Measurements from ENCODE around the gene NCAPD2. TPM values are rescaled to one million over a fixed set of nuclear protein-coding genes. Genes with fewer than 3 reads are reported as not detected.
"Not testable (repeated sequence)": the region's sequence is repeated elsewhere in the genome, so short reads cannot be mapped to it uniquely, and the experiment has no call there.

Gene NCAPD2
- total RNA-seq, 6 experiments from 2014 or later, result 42.2 to 75.9 (median 65.4) TPM

- peak; percentile 67 for DNase-seq
- H3K4me3 Mint-ChIP-seq; H3K27ac Mint-ChIP-seq; H3K9me3 Mint-ChIP-seq; H3K27me3 Mint-ChIP-seq (ENCODE audit: insufficient read depth): not testable (repeated sequence)
- peaks cover 30% of the 10 kb centered on the region for H3K4me1 Mint-ChIP-seq (ENCODE audit: low read depth)
- peaks cover 40% of the 10 kb centered on the region for H3K36me3 Mint-ChIP-seq (ENCODE audit: low read depth)
- peak; percentile 80 for TF ChIP-seq CTCF (IDR thresholded peaks at IDR 0.05)
Observed at GRCh38 chr12:6558014-6558760, 64.3 kb downstream of the NCAPD2 start.

GRCh38 chr12:6559500-6559899 is 65.6 kb downstream of the NCAPD2 start:
- H3K36me3 Mint-ChIP-seq (ENCODE audit: low read depth), result peaks cover 42% of the 10 kb centered on the region
- no peak overlapping the region for H3K27ac Mint-ChIP-seq
- no peak for DNase-seq

GRCh38 chr12:6560501-6561205 is 66.8 kb downstream of the NCAPD2 start:
- H3K4me1 Mint-ChIP-seq (ENCODE audit: low read depth), result peaks cover 10% of the 10 kb centered on the region; the same call in 1 of the 2 replicates
- no peak for TF ChIP-seq CTCF (IDR thresholded peaks at IDR 0.05)
- DNase-seq, result no peak
- H3K9me3 Mint-ChIP-seq, result no peaks in the 10 kb centered on the region
- H3K27me3 Mint-ChIP-seq (ENCODE audit: insufficient read depth), result peaks cover 4% of the 10 kb centered on the region; the same call in 1 of the 2 replicates
- H3K4me3 Mint-ChIP-seq, result no peak overlapping the region
- no peak overlapping the region for H3K27ac Mint-ChIP-seq
- peaks cover 35% of the 10 kb centered on the region for H3K36me3 Mint-ChIP-seq (ENCODE audit: low read depth)

More at GRCh38 chr12:6559500-6559899, 65.6 kb downstream of the NCAPD2 start:
- H3K9me3 Mint-ChIP-seq, result no peaks in the 10 kb centered on the region
- H3K4me1 Mint-ChIP-seq (ENCODE audit: low read depth), result peaks cover 17% of the 10 kb centered on the region
- TF ChIP-seq CTCF (IDR thresholded peaks at IDR 0.05), result no peak
- peaks cover 6% of the 10 kb centered on the region for H3K27me3 Mint-ChIP-seq (ENCODE audit: insufficient read depth)
- H3K4me3 Mint-ChIP-seq, result no peak overlapping the region

GRCh38 chr12:6562881-6563280 is 69.0 kb downstream of the NCAPD2 start:
- no peak for TF ChIP-seq CTCF (IDR thresholded peaks at IDR 0.05)
- H3K36me3 Mint-ChIP-seq (ENCODE audit: low read depth), result peaks cover 50% of the 10 kb centered on the region
- H3K4me1 Mint-ChIP-seq (ENCODE audit: low read depth), result peaks cover 24% of the 10 kb centered on the region
- no peak for DNase-seq
- peaks cover under 1% of the 10 kb centered on the region; the same call in 1 of the 2 replicates for H3K9me3 Mint-ChIP-seq
- H3K4me3 Mint-ChIP-seq, result no peak overlapping the region
- peaks cover 6% of the 10 kb centered on the region for H3K27me3 Mint-ChIP-seq (ENCODE audit: insufficient read depth)
- peak overlapping the region; percentile 69 for H3K27ac Mint-ChIP-seq

GRCh38 chr12:6563448-6564050 is 69.6 kb downstream of the NCAPD2 start:
- Mint-ChIP-seq H3K36me3 (ENCODE audit: low read depth) (peaks cover 56% of the 10 kb centered on the region), H3K27ac (peak overlapping the region; percentile 25; the same call in 1 of the 2 replicates), H3K4me3 (no peak overlapping the region), H3K4me1 (ENCODE audit: low read depth) (peaks cover 24% of the 10 kb centered on the region), H3K27me3 (ENCODE audit: insufficient read depth) (peaks cover 9% of the 10 kb centered on the region), H3K9me3 (peaks cover 3% of the 10 kb centered on the region; the same call in 1 of the 2 replicates)
- peak; percentile 91 for TF ChIP-seq CTCF (IDR thresholded peaks at IDR 0.05)
- DNase-seq, result no peak

All from HFFc6 (cell line).